ENCODE results near the gene EXOSC3. TPM values are rescaled to one million over a fixed set of nuclear protein-coding genes. Genes with fewer than 3 reads are reported as not detected.

The EXOSC3 gene
- total and polyA plus RNA-seq, 2 donors (not counting 3 experiments of a cell fraction or from before 2014, with no cell fraction given): 25.0 to 38.0 TPM

- DNase-seq (ENCODE audit: low read depth, low spot score): no peak
- no peaks in the 10 kb centered on the region for H3K4me1 ChIP-seq (ENCODE audit: control insufficient read depth, extremely low read depth, insufficient read depth, low read length)
- H3K4me2 ChIP-seq (ENCODE audit: insufficient read depth, low read length): no peak overlapping the region
- intact Hi-C loops (cut with micrococcal nuclease): no loop called here
- no peaks in the 10 kb centered on the region for H3K36me3 ChIP-seq (ENCODE audit: control insufficient read depth in 2 of 2, extremely low read depth in 1 of 2, insufficient read depth in 2 of 2, low read length in 2 of 2)
- ChIA-PET CTCF (no interaction called here), POLR2A (no interaction called here)
- H3K27ac ChIP-seq (ENCODE audit: insufficient read depth, low read depth, low read length): no peak overlapping the region
- no peaks in the 10 kb centered on the region for H3K9me1 ChIP-seq (replicated peaks; ENCODE audit: control insufficient read depth, extremely low read depth, insufficient read depth, low read length)
- no peak overlapping the region for H3K9ac ChIP-seq (replicated peaks; ENCODE audit: extremely low read depth, insufficient read depth, low read length)
- H3K9me3 ChIP-seq (replicated peaks; ENCODE audit: control insufficient read depth, insufficient read depth, low read length): no peaks in the 10 kb centered on the region
- no peak for TF ChIP-seq POLR2A (IDR thresholded peaks at IDR 0.05; ENCODE audit: low read depth, low read length)
- TF ChIP-seq FOS (IDR thresholded peaks at IDR 0.05; ENCODE audit: borderline replicate concordance, insufficient read depth, low read length): no peak
- no peak for TF ChIP-seq MYC (IDR thresholded peaks at IDR 0.05; ENCODE audit: low read depth, low read length)
- no peak for TF ChIP-seq GATA2 (IDR thresholded peaks at IDR 0.05; ENCODE audit: insufficient read depth, insufficient read length, low read depth, low read length)
- TF ChIP-seq, protein P1, sequence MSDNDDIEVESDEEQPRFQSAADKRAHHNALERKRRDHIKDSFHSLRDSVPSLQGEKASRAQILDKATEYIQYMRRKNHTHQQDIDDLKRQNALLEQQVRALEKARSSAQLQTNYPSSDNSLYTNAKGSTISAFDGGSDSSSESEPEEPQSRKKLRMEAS (IDR thresholded peaks at IDR 0.05; ENCODE audit: insufficient read depth, insufficient read length): no peak
- TF ChIP-seq POLR2AphosphoS5 (IDR thresholded peaks at IDR 0.05; ENCODE audit: insufficient read depth, low read depth, low read length): no peak
- no peak for TF ChIP-seq JUN (IDR thresholded peaks at IDR 0.05; ENCODE audit: borderline replicate concordance, insufficient read depth, insufficient read length, low read depth)
- no peak for TF ChIP-seq EZH2 (IDR thresholded peaks at IDR 0.05; ENCODE audit: borderline replicate concordance, low read depth, low read length, severe bottlenecking)
- FAIRE-seq: no peak
- H4K20me1 ChIP-seq (replicated peaks; ENCODE audit: control insufficient read depth, extremely low read depth, insufficient read depth, low read length): no peaks in the 10 kb centered on the region
- H3K27me3 ChIP-seq (ENCODE audit: control insufficient read depth in 2 of 2, insufficient read depth in 2 of 2, low read length in 2 of 2): peaks cover 14 to 21% of the 10 kb centered on the region in 2 experiments
- H3K79me2 ChIP-seq (ENCODE audit: control insufficient read depth, insufficient read depth, low read length): no peaks in the 10 kb centered on the region
- BruUV-seq (replicated peaks): no TSS peak
- H3K4me3 ChIP-seq (replicated peaks in 1 of 3; ENCODE audit: insufficient read depth in 1 of 3, low read depth in 1 of 3, low read length in 3 of 3): no peak overlapping the region
- dilution Hi-C loops (cut with MboI; ENCODE audit: extremely low pct_ligation_motif_present, low sequenced_read_pairs): no loop called here
- no peak overlapping the region for H2AFZ ChIP-seq (ENCODE audit: low read depth, low read length)
Measured at GRCh38 chr9:37730839-37731238, 54.0 kb downstream of the EXOSC3 start.

DNA sequence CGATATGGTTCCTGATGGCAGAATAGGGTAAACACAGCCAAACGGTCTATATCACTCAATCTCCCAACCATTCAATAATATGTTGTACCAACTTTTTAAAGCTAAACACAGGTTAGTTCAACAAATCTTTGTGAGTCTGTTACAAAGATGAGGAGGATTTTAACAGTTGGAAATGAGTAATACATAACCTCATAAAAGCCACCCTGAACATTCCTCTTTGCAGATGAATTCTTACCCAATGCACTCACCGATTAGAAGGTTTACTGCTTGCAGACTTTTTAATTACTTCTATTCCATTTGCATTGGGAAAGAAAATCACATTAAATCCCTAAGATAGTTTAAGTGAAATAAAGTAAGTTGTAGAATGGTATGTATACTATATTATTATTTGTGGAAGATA lies 54.6 kb downstream of the EXOSC3 start:
- no peaks in the 10 kb centered on the region for H3K9me1 ChIP-seq (replicated peaks; ENCODE audit: control insufficient read depth, extremely low read depth, insufficient read depth, low read length)
- no peak overlapping the region for H3K27ac ChIP-seq (ENCODE audit: insufficient read depth, low read depth, low read length)
- TF ChIP-seq FOS (IDR thresholded peaks at IDR 0.05; ENCODE audit: borderline replicate concordance, insufficient read depth, low read length): no peak
- H2AFZ ChIP-seq (ENCODE audit: low read depth, low read length): no peak overlapping the region
- intact Hi-C loops (cut with micrococcal nuclease): no loop called here
- dilution Hi-C loops (cut with MboI; ENCODE audit: extremely low pct_ligation_motif_present, low sequenced_read_pairs): no loop called here
- no peak overlapping the region for H3K9ac ChIP-seq (replicated peaks; ENCODE audit: extremely low read depth, insufficient read depth, low read length)
- no peaks in the 10 kb centered on the region for H3K36me3 ChIP-seq (ENCODE audit: control insufficient read depth in 2 of 2, extremely low read depth in 1 of 2, insufficient read depth in 2 of 2, low read length in 2 of 2)
- no TSS peak for BruUV-seq (replicated peaks)
- no peaks in the 10 kb centered on the region for H3K4me1 ChIP-seq (ENCODE audit: control insufficient read depth, extremely low read depth, insufficient read depth, low read length)
- peaks cover 14 to 19% of the 10 kb centered on the region in 2 experiments for H3K27me3 ChIP-seq (ENCODE audit: control insufficient read depth in 2 of 2, insufficient read depth in 2 of 2, low read length in 2 of 2)
- H3K4me2 ChIP-seq (ENCODE audit: insufficient read depth, low read length): no peak overlapping the region
- ChIA-PET POLR2A (no interaction called here), CTCF (no interaction called here)
- no peaks in the 10 kb centered on the region for H4K20me1 ChIP-seq (replicated peaks; ENCODE audit: control insufficient read depth, extremely low read depth, insufficient read depth, low read length)
- no peaks in the 10 kb centered on the region for H3K79me2 ChIP-seq (ENCODE audit: control insufficient read depth, insufficient read depth, low read length)
- DNase-seq (ENCODE audit: low read depth, low spot score) (no peak), FAIRE-seq (no peak)
- H3K9me3 ChIP-seq (replicated peaks; ENCODE audit: control insufficient read depth, insufficient read depth, low read length): no peaks in the 10 kb centered on the region
- no peak overlapping the region for H3K4me3 ChIP-seq (replicated peaks in 1 of 3; ENCODE audit: insufficient read depth in 1 of 3, low read depth in 1 of 3, low read length in 3 of 3)

Other genes with a start within 250 kb of the EXOSC3 start
- gene FBXO10, start 208.7 kb downstream of the EXOSC3 start, total RNA-seq: 13.8 and 14.4 TPM in 2 replicates
- 11.8 and 13.8 TPM in 2 replicates for gene FBXO10, start 208.7 kb downstream of the EXOSC3 start, polyA plus RNA-seq
- gene TOMM5, start 192.5 kb downstream of the EXOSC3 start, total RNA-seq: 145 and 147 TPM in 2 replicates
- 110 and 122 TPM in 2 replicates for gene TOMM5, start 192.5 kb downstream of the EXOSC3 start, polyA plus RNA-seq
- not detected in 2 replicates for gene FRMPD1, start 134.1 kb downstream of the EXOSC3 start, total RNA-seq
- gene FRMPD1, start 134.1 kb downstream of the EXOSC3 start, polyA plus RNA-seq: not detected in 2 replicates
- gene TRMT10B, start 31.3 kb downstream of the EXOSC3 start, total RNA-seq: 5.2 and 7.0 TPM in 2 replicates
- 2.5 and 3.0 TPM in 2 replicates for gene TRMT10B, start 31.3 kb downstream of the EXOSC3 start, polyA plus RNA-seq
- gene DCAF10, start 15.7 kb upstream of the EXOSC3 start, total RNA-seq: 20.0 and 21.5 TPM in 2 replicates
- gene DCAF10, start 15.7 kb upstream of the EXOSC3 start, polyA plus RNA-seq: 11.3 and 13.1 TPM in 2 replicates
- gene SLC25A51, start 119.1 kb upstream of the EXOSC3 start, total RNA-seq: 36.2 and 38.3 TPM in 2 replicates
- 14.8 and 15.4 TPM in 2 replicates for gene SLC25A51, start 119.1 kb upstream of the EXOSC3 start, polyA plus RNA-seq